CD4-positive, alpha-beta T cell treated with Interleukin-1 beta for 1 hour (primary cell): ENCODE data around the gene ERCC6L2.

Experiments
- DNase-seq, 2 donors: peaks; one replicate each; pipeline ENCODE4 v3.0.0-alpha.2; 2020 to 2022

The ERCC6L2 gene

DNA sequence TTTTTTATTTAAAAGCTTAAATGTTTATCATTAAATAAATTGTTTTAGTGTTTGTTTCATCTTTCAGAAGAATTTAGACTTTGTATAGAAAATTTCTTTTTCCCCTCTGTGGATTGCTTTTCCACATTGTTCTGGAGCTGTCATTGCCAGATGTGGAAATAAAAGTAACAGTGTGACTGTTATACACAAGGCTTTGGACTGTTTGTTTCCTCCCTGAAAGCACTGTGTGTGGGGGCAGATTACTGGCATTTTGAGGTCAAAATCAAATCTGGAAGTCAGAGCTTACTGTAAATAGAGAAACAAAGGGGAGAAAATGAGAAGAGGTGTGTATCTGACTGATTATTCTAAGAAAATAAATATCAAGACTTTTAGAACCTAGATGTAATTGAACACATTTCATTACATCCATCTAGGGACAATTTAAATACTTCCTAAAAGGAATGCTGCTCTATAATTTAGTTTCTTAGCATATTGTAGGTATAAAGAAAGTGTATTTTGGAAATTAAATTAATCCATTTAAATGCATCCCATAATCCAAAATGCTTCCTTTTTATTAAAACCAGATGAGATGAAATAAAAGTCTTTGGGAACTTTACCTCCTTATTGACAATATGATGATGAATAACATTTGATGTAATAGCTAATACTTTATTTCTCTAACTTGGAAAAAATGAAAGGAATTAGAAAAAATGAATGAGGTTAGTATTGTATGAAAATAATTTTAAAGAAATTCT is 51.9 kb downstream of the ERCC6L2 start:
- DNase-seq = no peak

DNA sequence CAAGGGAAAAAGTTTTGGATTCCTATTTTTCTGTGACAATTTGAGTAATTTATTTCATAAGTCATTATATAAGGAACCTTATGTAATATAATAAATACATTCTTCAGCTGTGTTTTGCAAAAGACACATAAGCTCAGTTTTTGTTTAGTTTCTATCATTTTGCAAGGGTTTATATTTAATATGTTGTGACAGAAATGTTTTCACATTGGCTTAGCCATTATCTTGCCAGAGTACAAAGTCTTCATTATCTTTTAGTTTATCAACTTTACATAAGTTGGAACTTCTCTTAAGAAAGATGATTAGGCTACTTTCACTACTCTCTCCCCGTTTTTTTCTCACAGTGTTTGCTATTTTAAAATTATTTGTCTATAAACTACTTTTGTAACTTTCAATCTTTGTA is 54.8 kb downstream of the ERCC6L2 start:
- DNase-seq = no peak

DNA sequence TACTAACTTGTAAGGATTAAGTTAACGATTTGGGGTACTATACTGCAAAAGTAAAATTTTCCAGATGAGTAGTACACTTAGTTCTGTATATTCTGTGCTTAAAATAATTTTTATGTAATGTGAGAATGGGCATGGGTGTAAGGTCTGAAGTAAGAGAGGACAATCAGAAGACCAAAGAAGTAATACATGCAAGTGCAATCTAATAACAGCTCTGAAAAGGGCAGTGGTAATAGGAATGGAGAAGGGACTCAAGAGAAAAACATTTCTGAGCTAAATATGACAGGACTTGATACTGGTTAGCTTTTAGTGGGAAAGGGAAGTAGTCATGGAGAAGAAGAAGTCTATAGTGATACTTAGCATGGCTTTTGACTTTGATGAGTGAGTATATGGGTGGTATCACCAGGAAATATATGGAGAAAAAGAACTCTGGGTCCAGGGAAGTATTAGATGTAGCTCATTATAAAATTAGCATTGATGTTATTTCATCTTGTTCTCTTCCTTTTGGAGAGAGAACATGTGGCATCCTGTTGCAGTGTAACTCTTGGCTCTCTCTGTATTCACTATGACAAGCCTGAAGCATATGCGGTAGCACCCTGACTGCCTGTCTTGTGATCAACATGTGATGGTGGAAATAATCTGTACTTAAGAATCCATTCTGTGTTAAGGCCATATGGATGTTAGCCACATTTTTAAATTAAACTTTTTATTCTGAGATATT is 60.5 kb downstream of the ERCC6L2 start:
- DNase-seq = no peak

DNA sequence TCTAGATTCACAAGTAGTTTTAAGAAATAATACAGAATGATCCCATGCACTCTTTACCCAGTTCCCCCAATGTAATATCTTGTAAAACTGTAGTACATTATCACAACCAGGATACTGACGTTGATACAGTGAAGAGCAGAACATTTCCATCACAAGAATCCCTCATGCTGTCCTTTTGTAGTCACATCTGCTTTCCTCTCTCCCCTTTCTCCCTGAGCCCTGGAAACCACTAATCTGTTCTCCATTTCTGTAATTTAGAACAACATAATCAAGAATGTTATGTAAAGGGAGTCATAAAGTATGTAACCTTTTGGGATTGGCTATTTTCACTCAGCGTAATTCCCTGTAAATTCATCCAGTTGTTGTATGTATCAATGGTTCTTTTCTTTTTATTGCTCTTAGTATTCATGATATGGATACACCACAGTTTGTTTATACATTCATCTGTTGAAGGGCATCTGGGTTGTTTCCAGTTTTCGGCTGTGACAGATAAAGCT is 61.1 kb downstream of the ERCC6L2 start:
- no peak for DNase-seq

DNA sequence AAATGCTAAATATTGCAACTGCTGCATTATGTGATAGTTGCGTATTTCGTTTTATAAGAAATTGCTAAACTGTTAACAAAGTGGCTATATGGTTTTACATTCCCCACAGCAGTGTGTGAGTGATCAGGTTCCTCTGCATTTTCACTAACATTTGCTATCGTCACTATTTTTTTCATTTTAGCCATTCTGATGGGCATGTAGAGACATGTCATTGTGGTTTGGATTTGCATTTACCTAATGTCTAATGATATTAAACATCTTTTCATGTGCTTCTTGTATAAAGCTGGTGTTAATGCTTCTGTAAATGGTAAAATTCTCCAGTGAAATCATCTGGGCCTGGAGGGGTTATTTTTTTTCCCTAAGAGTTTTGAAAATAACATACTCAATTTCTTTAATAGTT is 61.6 kb downstream of the ERCC6L2 start:
- DNase-seq = no peak

DNA sequence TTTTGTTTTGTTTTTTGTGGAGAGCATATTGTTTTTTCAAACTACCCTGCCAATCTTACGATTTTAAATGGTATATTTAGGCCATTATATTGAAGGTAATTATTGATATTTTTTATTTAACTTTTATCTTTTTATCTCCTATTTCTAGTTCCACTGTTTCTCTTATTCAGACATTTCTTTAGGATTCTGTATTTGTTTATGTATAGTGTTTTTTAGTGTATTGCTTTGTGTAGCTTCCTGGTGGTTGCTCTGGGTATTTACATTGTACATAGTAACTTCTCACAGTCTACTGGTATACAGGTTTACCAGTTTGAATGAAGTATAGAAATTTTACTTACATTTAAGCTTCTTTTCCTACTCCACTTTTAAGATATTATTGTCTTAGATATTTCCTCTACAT is 63.2 kb downstream of the ERCC6L2 start:
- DNase-seq = no peak

DNA sequence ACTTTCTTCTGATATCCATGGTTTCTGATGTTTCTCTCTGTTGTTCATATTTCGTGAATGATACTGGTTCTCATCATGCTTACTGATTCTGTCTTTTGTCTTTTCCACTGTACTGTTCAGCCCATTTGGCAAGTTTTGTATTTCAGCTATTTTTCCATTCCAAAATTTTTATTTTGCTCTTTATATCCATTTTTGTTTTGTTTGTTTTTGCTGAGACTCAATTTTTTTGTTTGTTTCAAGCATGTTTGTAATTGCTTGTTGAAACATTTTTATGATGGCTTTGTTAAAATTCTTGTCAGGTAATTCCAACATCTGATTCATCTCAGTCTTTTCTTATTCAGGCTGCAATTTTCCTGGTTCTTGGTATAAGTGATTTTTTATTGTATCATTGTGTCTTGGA is 64.0 kb downstream of the ERCC6L2 start:
- DNase-seq = no peak

DNA sequence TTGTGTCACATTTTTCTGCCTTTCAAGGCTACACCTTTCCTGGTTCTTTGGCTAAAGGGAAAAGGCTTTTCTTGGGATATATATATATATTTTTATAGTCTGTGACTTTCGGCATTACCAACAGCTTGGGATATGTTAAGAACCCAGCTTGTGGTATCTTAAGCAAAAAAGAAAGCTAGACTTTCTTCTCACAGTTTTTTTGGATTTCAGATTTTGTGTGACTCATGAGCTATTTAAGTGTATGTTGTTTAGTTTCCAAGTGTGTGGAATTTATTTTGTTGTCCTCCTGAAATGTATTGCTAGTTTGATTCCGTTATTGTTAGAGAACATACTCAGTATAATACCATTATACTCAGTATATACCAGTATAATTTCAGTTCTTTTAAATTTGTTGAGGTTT is 64.8 kb downstream of the ERCC6L2 start:
- DNase-seq = no peak

DNA sequence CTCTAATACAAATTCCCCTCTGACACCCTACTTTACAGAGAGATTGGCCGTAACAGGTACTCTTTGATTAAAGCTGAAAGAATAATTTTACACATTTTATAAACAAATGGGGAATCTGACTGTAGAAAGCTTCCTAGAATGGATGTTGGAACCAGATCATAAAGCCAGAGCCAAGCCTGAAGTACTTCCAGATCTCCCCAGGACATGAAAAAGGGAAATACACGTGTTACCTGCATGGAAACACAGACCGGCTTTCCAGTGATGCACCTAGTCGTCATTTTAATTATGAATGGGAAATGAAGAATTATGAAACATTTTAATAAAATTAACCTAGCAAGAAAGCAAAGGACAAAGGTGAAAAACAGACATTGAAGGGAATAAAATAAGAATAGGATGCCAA is 66.5 kb downstream of the ERCC6L2 start:
- DNase-seq = no peak

DNA sequence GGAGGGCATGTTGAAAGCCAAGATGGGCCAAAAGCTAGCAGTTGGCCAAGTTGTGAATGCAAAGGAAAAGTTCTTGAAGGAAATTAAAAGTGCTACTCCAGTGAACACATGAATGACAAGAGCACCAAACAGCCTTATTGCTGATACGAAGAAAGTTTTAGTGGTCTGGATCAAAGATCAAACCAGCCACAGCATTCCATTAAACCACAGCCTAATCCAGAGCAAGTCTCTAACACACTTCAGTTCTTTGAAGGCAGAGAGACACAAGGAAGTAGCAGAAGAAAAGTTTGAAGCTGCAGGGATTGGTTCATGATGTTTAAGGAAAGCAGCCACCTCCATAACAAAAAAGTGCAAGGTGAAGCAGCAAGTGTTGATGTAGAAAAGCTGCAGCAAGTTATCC is 71.6 kb downstream of the ERCC6L2 start:
- no peak for DNase-seq

DNA sequence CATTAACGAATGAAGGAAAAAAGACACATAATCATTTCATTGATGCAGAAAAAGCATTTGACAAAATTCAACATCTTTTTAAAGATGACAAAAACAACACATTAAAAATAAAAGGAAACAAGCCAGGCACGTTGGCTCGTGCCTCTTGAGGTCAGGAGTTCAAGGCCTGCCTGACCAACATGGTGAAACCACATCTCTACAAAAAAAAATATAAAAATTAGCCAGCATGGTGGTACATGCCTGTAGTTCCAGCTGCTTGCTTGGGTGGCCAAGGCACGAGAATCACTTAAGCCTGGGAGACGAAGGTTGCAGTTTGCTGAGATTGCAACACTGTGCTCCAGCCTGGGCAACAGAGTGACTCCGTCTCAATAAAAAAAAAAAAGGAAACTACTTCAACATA is 77.0 kb downstream of the ERCC6L2 start:
- DNase-seq = no peak

DNA sequence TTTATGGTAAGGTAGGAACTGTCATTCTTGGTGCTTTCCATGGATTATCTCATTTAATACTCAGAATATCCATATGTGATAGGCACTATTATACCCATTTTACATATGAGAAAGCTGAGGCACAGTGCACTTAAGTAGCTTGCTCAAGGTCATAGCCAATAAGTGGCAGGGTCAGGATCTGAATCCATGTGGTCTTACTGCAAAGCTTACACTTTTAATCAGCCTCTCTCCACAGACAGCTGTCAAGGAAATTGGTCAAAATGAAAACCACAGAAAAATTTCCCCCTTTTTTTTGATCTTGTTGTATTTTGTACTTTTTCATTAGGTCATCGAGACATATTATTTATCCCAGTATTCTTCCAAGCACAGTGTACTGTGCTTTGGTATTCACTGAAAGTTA is 78.5 kb downstream of the ERCC6L2 start:
- no peak for DNase-seq

DNA sequence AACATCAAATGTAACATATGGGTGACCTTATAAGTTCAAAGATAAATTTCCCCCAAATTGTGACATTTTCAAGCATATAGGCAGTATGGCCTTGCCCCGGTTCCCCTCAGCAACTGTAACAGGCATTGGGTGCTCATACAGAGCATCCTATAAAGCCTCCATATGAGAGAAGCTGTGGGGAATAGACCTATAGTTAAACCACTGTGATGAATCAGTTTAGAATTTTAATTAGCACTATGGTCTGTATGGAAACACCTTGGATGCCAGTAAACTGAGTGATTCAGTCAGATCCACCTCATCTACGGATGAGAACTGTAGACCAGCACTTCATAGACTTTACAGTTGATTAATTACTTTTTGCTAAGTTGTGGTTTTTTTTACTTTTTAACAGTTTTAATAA is 79.4 kb downstream of the ERCC6L2 start:
- DNase-seq = no peak

DNA sequence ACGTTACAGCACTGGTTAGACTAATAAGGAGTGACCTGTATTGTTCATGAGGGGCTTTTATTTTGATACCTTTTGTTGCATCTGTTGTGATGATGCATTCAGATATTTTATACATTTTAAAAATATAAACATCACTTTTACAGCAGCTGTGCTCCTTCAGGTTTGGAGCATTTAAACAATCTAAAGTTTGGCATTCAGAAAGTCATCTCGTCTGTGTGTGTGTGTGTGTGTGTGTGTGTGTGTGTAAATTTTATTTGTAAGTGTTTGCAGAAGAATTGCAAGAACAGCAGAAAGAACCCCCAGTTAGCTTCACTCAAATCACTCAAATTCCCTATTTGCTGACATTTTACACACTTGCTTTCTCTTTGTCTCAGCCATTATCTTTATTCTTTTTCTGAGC is 87.4 kb downstream of the ERCC6L2 start:
- DNase-seq = no peak

DNA sequence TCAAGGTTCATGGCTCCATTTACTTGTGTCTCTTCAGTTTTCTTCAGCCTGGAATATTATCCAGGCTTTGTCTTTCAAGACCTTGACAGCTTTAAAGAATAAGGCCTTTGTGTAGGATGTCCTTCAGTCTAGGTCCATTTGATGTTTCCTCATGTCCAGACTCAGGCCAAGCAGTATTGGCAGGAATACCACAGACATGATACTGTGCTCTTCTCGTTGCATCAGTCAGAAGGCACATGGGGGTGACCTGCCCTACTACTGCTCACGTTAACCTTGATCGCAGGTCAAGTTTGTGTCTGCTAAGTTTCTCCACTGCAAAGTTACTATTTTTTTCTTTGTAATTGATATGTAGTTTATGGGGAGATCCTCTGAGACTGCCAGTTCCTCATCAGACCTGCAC is 88.2 kb downstream of the ERCC6L2 start:
- no peak for DNase-seq

DNA sequence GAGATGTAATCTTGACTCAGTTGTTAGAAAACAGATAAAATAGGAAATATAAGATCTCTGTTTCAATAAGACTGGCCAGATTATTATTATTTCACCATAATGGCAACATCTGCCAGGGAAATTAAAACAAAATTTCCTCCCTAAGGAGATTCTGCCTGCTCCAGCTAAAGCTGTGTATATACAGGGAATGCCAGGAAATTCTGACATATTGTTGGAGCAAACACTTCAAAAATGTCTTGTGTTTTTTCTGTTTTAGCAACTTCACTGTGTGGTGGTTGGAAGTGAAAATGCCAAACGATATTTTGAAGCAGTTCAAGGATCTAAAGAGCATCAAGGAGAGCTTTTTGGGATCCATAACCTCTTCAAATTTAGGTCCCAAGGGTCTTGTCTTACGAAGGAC is 90.8 kb downstream of the ERCC6L2 start:
- no peak for DNase-seq

DNA sequence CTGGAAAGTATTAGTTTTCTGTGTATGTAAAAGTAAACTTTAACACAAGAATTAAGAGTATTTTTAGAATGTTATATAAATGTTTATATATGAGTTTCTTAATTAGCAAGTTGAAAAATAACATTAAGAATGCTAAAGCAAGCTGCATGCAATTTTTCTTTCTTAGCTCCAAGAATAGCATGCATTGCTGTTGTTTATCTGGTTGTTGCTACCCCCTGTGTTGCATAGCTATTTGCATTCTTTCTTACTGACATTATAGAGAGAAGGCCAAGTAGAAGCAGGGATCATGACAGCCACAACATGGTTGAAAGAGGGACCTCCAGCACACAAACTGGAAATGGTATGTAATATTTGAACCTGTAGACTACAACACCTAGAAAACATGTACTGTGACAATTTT is 94.8 kb downstream of the ERCC6L2 start:
- no peak for DNase-seq

DNA sequence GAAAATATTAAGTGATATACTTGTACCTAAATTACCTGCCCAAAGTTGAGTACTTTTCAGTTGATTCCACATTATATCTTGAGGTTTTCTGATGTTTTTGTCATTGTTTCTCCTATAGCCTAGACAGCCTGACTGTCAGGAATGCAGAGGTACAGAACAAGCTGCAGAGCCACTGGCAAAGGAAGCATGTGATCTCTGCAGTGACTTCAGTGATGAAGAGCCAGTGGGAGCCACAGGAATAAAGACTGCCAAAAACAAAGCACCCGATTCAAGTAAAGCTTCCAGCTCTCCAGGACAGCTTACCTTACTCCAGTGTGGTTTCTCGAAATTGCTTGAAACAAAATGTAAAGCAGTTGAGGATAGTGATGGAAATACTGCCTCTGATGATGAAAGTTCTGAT is 96.3 kb downstream of the ERCC6L2 start:
- DNase-seq = no peak

DNA sequence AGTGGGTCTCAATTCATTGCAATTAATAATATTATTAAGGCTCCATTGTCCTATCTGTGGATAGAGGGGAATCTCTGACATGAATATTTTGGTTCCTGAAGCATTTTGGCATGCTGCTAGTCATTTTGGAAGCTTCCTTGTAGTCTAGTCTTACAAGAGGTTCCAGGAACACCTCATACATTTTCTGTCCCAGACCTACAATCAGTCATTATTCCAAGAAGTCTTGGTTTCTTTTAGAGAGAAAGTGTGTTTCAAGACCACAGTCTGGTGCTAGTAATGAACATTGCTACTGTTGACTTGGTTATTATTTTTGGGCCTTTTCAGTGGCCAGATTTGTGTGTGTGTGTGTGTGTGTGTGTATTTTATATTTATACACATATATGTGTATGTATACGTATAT is 98.9 kb downstream of the ERCC6L2 start:
- no peak for DNase-seq

DNA sequence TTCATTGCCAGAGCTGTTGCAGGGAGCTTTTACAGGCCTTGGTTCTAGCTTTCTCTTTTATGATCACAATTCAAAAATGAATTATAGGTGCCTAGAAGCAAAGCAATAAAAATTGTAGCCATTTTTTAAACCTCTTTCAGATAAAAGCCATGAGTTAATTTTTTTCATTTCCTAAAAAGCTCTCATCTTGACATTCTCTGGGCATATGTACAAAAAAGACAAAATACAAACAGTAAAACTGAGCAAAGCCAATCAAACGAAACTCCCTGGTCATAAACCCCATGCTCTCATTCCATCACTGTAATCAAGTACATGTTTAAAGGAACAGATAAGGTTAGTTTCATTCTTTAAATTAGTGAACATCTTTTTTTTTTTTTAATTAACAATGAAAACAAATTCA is 101.9 kb downstream of the ERCC6L2 start:
- no peak for DNase-seq

DNA sequence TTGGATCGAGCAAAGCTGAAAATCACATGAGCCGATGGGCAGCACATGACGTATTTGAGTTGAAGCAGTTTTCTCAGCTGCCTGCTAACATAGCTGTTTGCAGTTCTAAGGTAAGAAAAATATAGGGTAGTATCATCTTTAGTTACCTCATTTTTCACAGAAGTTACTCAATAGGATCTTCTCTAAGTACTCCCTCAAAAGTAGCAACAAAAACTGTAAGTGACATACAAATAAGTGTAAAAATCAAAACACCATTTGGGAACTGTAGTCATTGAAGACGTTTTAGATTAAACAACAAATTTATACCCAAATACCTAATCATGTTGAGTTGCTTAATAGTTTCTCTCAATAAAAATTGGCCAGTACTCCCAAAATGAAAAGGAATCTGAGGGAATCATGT is 102.6 kb downstream of the ERCC6L2 start:
- DNase-seq = no peak

DNA sequence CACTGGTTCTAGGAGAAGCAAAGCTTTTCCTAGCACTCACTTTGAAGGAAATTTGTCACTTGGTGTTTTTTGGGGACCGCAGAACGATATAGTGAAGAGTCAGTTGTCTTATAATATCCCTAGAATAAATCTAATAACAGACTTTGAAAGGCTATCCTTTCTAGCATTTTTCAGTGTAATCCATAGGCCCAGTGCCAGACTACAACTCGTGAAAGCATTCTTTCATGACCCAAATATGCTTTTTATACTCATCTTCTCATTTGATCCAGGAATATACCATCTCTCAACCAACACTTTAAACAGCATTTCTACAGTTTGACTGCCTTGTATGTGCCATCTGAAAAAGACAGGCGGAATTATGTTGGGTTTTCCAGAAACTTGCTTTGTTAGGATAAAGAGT is 104.0 kb downstream of the ERCC6L2 start:
- DNase-seq = no peak

DNA sequence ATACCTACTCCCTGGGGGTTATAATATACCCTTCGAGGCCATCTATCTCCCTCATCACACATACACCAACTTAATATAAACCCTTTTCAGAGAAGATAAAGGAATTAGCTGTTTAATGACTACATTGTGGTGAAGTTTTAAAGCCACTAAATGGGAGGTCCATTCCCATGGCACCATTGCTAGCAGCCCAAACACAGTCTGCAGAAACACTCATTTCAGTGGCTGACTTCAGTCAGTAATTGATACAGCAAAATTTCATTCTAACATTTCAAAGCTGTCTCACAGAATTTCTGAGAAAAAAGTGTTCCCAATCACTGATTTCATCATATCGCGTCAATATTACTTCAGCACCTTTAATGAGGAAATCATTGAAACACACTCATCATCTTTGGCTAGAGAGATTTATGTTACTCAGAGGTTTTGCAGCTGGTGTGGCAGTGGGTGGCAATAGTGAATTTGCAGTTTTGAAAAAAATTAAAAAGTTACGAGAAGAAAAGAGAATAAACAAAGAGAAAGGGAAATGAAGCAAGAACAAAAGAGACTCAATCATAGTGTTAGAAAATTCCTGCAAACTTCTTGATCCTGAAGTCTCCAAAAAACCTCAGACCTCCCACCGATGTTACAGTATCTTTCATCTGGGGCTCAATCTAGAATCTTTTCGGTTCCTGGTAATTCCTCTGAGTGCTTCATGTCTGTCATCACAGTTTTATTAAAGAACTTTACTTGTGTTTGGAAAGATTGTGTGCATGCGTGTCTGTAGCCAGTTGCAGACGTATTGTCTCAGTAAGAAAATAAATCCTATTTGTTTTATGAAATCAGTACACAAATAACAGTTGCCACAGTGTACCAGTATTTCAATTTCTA is 105.0 kb downstream of the ERCC6L2 start:
- DNase-seq = no peak
